Prostate gland (tissue), 2 donors: Measurements from ENCODE around the gene RXRA. TPM values are rescaled to one million over a fixed set of nuclear protein-coding genes. Genes with fewer than 3 reads are reported as not detected.

Experiments
- DNase-seq: peaks from one replicate; pipeline ENCODE4 v3.0.0-alpha.2; 2019; ENCODE audit warnings: low spot score
- H3K27ac ChIP-seq, 2 donors: fragments of 200-600 bp; sonication (generic); 2 replicates each; pipeline ENCODE4 v1.5.1; 2017 to 2019
- H3K27me3 ChIP-seq: fragments of 200-600 bp; sonication (generic); replicated peaks from 2 replicates; pipeline ENCODE4 v1.5.1; 2019; ENCODE audit not compliant: insufficient read depth
- H3K36me3 ChIP-seq, 2 donors: fragments of 200-600 bp; sonication (generic); 1 replicate in 1 of 2; 2 replicates in 1 of 2; pipeline versions ENCODE4 v1.5.1 to v1.8.1; 2017 to 2019
- H3K4me1 ChIP-seq: fragments of 200-600 bp; sonication (generic); replicated peaks from 2 replicates; pipeline ENCODE4 v1.5.1; 2019
- H3K4me3 ChIP-seq, 2 donors: fragments of 200-600 bp; sonication (generic); 2 replicates each; pipeline ENCODE4 v1.5.1; 2017 to 2019
- H3K9me3 ChIP-seq: fragments of 200-600 bp; sonication (generic); 2 replicates; pipeline ENCODE4 v1.5.1; 2017
- POLR2A ChIP-seq: fragments of 450-650 bp; IDR thresholded peaks from one replicate; pipeline ENCODE4 v1.6.1; 2016; ENCODE audit warnings: antibody characterized with exemption, mild to moderate bottlenecking
- POLR2AphosphoS5 ChIP-seq: sonication (generic); formaldehyde crosslinking; IDR thresholded peaks from one replicate; pipeline ENCODE4 v1.6.1; 2017; ENCODE audit warnings: antibody characterized with exemption
- WGBS: methylation state at CpG from one replicate; pipeline ENCODE4 v1.1.5; 2018; 5-methylcytosine and 5-hydroxymethylcytosine counted together
- intact Hi-C: fragments of 100-400 bp; cut with DNase I; formaldehyde crosslinking; loops from one replicate; pipeline ENCODE4 v1.14.2; 2022
- total RNA-seq, 2 donors: library from RNA; depleted of rRNA; stranded (reverse); fragments of >200 nt; gene quantifications; one replicate each; pipeline ENCODE4 v1.1.0, GENCODE V29; 2016
- TF ChIP-seq, protein P1 (sequence below), 4 experiments: fragments of 200-600 bp in 2 of 4; fragments of 450-650 bp in 2 of 4; sonication (generic) in 2 of 4; IDR thresholded peaks; 1 replicate in 3 of 4; 2 replicates in 1 of 4; pipeline ENCODE4 v1.5.1; 2016 to 2019; ENCODE audit warnings: antibody characterized with exemption in 4 of 4, mild to moderate bottlenecking in 2 of 4, moderate library complexity in 2 of 4

RXRA gene
- total RNA-seq, 2 donors from 2014 or later: 69.5 to 84.1 TPM

DNA sequence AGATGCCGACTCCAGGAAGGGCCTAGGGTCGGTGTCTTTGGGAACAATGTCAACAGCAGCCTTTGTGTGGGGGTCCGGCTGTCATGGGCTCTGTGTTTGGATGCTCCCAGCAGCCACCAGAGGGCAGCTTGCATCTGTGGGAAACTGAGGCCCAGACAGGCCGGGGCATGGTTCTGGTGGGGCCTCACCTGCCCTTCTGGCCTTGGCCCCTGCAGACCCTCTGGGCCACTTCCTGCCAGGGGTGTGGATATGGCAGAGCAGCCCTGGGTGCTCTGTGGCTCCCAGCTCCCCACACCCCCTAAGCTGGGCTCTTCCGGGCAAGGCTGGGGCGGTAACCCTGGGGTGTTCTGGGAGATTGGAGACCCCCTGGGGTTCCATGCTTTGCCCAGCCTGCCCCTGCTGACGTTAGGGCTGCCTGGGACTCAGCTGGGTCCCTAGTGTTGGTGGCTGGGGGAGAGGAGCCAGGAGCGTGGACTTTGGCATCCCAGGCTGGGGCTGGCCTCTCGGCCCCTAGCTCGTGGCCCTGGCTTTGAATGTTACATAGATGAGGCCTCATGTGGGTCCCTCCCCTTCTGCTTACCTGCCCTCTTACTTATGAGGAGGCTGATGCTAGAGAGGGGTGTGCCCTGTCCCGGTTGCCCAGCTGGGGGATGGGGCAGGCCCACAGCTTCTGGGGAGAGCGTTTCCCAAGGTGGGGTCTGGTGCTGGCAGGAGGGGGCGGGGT is 38.3 kb downstream of the RXRA start:
- H3K27me3 ChIP-seq: no peaks in the 10 kb centered on the region
- H3K9me3 ChIP-seq: no peaks in the 10 kb centered on the region
- 84% methylated on average over 13 of the region's 13 CpGs for WGBS
- peaks cover 78% of the 10 kb centered on the region for H3K4me1 ChIP-seq
- no peaks in the 10 kb centered on the region for H3K36me3 ChIP-seq
- H3K4me3 ChIP-seq: no peak overlapping the region
- H3K27ac ChIP-seq: peak overlapping the region; percentile 90 to 91
- no peak for TF ChIP-seq POLR2AphosphoS5
- TF ChIP-seq, protein P1, sequence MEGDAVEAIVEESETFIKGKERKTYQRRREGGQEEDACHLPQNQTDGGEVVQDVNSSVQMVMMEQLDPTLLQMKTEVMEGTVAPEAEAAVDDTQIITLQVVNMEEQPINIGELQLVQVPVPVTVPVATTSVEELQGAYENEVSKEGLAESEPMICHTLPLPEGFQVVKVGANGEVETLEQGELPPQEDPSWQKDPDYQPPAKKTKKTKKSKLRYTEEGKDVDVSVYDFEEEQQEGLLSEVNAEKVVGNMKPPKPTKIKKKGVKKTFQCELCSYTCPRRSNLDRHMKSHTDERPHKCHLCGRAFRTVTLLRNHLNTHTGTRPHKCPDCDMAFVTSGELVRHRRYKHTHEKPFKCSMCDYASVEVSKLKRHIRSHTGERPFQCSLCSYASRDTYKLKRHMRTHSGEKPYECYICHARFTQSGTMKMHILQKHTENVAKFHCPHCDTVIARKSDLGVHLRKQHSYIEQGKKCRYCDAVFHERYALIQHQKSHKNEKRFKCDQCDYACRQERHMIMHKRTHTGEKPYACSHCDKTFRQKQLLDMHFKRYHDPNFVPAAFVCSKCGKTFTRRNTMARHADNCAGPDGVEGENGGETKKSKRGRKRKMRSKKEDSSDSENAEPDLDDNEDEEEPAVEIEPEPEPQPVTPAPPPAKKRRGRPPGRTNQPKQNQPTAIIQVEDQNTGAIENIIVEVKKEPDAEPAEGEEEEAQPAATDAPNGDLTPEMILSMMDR (IDR thresholded peaks at IDR 0.05): peak in 1 of 4 experiments; percentile 11
- DNase-seq: no peak
- intact Hi-C loops: loop anchor here (5.0 kb wide), 2 partner anchors 37 to 192 kb away; partner anchors contain the start of gene RXRA

DNA sequence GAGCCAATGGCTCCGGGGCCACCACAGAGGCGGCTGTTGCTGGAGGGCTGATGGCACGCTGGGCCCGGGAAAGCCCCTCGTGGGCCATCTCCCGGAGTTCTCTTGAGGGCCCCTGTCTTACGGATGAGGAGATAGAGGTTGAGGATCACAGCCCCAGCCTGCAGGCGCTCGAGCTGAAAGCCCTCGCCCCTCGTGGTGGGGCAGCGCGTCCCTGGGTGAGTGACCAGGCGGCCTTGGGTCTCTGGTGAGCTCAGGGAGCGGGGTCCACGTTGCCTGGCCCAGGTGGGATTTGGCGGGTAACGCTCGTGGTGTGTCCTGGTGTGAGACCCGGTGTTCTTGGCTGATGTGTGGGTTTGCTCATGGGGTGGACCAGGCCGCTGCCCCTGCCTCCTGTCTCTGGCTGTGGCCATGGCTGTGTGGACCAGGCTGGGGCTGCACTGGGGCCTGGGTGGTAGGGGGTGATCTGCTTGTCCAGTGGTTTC is 38.9 kb downstream of the RXRA start:
- Histone ChIP-seq H3K36me3 (no peaks in the 10 kb centered on the region), H3K4me1 (peaks cover 78% of the 10 kb centered on the region), H3K27me3 (no peaks in the 10 kb centered on the region), H3K27ac (peak overlapping the region; percentile 90 to 91), H3K4me3 (no peak overlapping the region), H3K9me3 (no peaks in the 10 kb centered on the region)
- intact Hi-C loops: loop anchor here (5.0 kb wide), 1 partner anchor 38 kb away; the partner anchor contains the start of gene RXRA
- DNase-seq: no peak
- TF ChIP-seq POLR2AphosphoS5 (no peak), POLR2A (no peak)
- TF ChIP-seq, protein P1 (IDR thresholded peaks at IDR 0.05): no peak
- WGBS: 85% methylated on average over 9 of the region's 21 CpGs

DNA sequence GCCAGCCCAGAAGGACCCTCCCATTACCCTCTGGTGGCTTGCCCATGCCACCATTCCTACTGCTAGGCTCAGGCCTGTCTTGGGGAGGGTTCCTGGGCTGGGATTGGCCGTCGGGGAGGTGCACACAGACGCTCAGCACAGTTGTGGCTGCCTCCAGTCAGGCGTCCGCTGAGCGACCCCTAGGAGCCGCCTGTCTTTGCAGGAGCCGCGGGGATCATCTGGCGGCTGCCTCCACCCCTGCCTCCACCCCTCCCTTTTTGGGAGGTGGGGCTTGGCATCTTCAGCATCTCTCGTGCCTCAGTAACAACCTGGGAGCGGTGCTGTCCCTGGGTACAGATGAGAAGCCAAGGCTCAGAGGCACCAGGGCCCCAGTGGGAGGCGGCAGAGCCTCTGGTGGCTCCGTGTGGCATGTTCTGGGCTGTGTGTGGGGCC is 39.6 kb downstream of the RXRA start:
- Histone ChIP-seq H3K27ac (peak overlapping the region; percentile 90 to 91), H3K4me1 (peaks cover 72% of the 10 kb centered on the region), H3K9me3 (no peaks in the 10 kb centered on the region), H3K27me3 (no peaks in the 10 kb centered on the region), H3K4me3 (no peak overlapping the region), H3K36me3 (no peaks in the 10 kb centered on the region)
- intact Hi-C loops: loop anchor here (5.0 kb wide), 1 partner anchor 39 kb away; the partner anchor contains the start of gene RXRA
- 5% methylated on average over 14 of the region's 14 CpGs for WGBS
- peak; percentile 84 for DNase-seq
- TF ChIP-seq POLR2AphosphoS5 (no peak), POLR2A (no peak)
- TF ChIP-seq, protein P1 (IDR thresholded peaks at IDR 0.05): peak in 2 of 4 experiments; percentile 25 to 33

DNA sequence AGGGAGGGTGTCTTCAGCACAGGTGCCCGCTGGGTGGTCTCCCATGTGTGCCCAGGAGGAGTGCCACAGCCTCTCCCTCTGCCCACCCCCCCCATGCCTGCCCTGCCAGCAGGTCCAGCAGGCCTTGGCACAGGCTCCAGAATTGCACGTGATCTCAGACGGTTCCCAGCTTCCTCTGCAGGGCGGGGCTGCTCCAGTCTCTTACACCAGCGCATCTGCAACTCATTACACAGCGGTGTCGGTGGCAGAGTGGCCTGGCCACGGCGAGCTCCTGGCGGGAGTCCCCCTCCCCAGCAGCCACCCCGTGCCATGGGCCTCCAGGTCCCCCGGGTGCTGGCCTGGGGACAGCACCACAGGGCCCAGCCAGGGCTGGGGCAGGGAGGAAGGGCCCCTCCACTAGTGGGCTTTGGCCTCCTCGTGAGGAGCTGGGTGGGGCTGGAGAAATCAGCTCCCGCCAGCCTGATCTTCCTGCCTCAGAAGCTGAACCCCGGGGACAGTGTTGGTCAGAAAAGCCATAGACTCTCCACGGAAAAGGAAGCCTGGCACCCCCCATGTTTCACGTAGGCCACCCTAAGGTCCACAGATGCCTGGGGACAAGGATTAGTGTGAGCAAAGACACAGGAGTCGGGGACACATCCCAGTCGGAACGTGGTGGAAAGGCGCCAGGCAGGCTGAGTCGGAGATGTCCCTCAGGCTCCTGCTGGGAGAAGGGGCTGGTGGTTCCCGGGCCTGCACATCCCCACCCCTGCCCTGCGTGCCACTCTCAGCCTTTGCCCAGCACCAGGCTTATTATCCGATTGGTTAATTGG is 40.2 kb downstream of the RXRA start:
- H3K4me3 ChIP-seq: no peak overlapping the region
- DNase-seq: peak; percentile 96
- H3K36me3 ChIP-seq: no peaks in the 10 kb centered on the region
- H3K27me3 ChIP-seq: no peaks in the 10 kb centered on the region
- TF ChIP-seq POLR2A (peak; percentile 63), POLR2AphosphoS5 (peak; percentile 91)
- TF ChIP-seq, protein P1 (IDR thresholded peaks at IDR 0.05): peak in 1 of 4 experiments; percentile 1
- peaks cover 66% of the 10 kb centered on the region for H3K4me1 ChIP-seq
- intact Hi-C loops: loop anchor here (5.0 kb wide), 1 partner anchor 39 kb away; the partner anchor contains the start of gene RXRA
- 11% methylated on average over 20 of the region's 25 CpGs for WGBS
- H3K9me3 ChIP-seq: no peaks in the 10 kb centered on the region
- peak overlapping the region; percentile 90 to 91 for H3K27ac ChIP-seq
